NCI-H460 (cell line): ENCODE results near the gene KRT17. TPM values are rescaled to one million over a fixed set of nuclear protein-coding genes. Genes with fewer than 3 reads are reported as not detected.
"Not testable (repeated sequence)": the region's sequence is repeated elsewhere in the genome, so short reads cannot be mapped to it uniquely, and the experiment has no call there.

Experiments used
- DNase-seq: peaks from one replicate; pipeline ENCODE4 v3.0.0-alpha.2; 2016; ENCODE audit warnings: low read depth; ENCODE audit errors: extremely low read depth
- total RNA-seq: library from RNA; depleted of rRNA; stranded (reverse); fragments of >200 nt; shearing (Covaris generic); gene quantifications from 2 replicates; pipeline ENCODE4 v1.2.3, GENCODE V29; 2014; rRNA removed

The KRT17 gene
- total RNA-seq, 1 experiment from 2014 or later, result 0.42 TPM

DNA sequence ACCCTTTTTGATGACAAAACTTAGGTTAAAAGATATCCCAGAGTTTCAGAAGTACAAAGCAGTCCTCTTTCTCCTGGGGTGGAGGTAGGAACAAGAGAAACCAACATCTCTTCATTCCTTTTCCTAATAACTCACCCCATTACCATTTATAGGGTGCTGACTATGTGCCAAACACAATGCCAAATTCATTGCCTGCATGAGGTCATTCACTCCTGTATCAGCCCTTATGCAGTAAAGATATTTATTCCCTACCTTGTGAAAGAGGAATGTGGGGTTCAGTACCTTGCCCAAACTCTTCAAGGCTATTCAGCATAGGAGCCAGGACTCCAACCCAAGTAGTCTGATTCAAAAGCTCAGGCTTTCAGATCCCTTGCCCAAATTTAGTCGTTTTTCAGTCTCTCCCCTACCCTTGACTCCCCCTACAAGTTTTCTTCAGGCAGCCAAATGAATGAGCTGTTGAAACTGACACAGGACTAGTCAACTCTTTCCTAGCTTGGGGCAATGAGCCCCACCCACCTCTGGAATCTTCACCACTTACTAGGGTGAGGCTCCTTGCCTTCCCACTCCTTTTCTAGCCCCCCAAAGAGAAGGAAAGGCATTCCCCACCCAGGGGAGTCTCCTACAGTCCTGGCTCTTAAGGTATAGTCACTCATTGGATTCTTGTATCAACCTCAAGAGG is 43.5 kb downstream of the KRT17 start:
- no peak for DNase-seq

DNA sequence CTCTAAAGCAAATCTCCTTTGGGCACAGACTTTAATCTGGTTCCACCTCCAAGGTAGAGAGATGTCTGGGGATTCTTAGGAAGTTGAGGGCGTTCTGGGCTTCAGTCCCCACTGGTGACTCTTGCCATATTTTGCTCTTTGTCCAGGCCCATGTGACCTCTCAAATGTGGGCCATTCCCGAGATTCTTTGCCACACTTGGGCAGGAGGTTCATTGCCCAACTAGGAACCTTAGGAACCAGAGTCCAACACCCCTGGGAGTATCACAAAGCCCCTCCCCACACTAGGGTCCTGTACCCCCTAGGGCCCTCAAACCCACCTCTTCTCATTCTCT is 44.2 kb downstream of the KRT17 start:
- DNase-seq, result no peak

DNA sequence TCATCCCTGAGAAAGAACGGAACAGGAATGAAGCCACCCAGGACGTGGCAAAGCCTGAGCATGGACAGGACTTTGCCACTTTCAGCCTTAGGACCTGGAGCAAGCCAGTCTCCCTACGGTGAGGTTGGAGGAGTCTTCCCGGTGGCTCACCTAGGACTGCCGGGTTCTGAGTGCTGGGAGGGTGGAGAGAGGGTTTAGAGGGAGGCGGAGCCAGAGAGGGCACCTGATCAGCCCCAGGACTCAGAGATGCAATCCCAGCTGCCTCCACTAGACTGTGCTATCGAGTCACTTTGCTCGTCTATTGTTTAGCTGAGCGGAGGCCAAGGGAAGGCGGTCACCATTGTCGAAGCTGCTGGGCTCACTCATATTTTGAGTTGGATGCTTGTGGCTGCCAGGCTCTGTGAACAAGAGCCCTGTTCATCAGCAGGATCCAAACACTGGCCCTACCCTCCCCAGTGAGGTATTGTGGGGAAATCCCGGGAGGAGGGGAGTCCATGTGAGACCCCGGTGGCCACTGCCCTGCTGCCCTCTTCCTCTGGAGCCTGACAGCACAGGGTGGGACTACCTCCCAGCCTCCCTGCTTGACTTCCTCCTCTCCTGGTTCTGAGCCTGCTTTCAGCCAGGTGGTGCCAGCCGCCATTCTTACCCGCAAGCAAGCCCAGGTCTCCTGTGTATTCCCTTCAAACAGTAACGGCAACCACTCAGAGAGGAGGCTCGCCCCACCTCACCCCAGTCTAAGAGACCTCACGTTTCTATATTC is 44.7 kb downstream of the KRT17 start:
- DNase-seq, result peak; percentile 87

DNA sequence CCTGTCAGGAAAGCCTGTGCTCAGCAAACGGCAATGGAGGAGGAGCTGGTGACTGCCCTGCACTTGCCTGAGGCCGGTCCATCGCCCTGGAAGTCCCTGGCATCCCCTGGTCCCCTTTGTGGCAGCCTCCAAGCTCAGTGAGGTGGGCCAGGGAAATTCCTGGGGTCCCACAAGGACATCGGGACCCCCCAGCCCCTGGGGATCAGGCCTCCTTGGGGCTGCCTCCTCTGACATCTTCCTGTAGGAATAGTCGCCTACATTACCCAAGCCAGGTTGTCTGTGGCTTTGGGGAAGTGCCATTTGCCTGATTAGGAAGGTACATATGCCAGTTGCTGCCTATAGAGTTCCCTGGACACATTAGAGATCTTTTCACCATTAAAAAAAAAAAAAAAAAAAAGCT is 45.4 kb downstream of the KRT17 start:
- DNase-seq, result no peak

DNA sequence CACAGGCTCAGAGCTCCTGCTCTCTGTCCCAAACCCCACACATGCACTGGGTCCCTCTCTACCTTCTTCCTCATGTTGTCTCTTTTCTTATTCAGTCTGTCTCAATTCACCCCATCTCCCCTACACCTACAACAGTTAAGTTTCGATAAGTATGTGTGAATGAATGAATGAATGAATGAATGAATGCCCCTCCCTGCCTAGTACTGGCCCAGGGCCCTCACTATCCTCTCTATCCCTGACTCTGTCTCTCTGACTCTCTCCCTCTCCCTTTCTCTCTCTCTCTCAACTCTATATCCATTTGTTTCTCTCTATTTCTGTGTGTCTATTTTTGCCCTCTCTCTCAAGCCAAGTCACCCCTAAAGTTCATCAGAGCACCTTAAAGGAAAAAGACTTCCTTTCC is 45.8 kb downstream of the KRT17 start:
- no peak for DNase-seq

DNA sequence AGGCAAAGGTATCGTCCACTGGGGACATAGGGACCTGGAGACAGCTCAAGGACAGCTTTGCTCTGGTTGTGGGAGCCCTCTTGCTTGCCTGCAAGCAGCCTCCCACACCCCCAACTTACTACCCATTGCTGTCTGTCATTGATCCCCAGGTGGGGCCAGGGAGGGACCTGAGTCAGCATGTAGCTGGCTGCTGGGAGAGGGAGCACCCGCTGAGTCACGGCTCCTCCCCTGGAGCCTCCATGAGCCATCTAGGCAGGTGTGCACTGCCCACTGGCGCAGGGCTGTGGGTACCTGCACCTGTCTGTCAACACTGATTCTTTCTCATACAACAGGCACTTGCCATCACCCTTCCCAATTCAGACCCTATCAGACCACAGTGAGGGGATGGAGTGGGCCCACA is 47.6 kb downstream of the KRT17 start:
- not testable (repeated sequence) for DNase-seq

DNA sequence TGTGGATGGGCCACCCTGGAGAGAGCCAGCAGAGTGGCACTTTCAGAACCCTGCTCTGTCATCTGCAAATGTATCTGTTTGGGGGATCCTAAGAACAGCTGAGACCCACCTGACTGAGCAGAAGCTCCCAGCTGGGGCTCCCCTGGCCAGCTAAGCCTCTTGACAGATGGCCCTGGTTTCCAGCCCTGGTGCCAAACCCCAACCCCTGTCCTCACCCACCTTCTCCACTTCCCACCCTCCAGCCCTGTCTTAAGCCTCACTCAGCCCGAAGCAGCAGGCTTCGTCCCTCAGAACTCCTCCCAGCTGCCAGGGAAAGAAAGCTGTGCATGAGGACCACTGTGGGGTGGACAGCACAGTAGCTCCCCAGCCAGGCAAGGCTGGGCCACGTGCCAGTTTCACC is 49.0 kb downstream of the KRT17 start:
- DNase-seq, result no peak

DNA sequence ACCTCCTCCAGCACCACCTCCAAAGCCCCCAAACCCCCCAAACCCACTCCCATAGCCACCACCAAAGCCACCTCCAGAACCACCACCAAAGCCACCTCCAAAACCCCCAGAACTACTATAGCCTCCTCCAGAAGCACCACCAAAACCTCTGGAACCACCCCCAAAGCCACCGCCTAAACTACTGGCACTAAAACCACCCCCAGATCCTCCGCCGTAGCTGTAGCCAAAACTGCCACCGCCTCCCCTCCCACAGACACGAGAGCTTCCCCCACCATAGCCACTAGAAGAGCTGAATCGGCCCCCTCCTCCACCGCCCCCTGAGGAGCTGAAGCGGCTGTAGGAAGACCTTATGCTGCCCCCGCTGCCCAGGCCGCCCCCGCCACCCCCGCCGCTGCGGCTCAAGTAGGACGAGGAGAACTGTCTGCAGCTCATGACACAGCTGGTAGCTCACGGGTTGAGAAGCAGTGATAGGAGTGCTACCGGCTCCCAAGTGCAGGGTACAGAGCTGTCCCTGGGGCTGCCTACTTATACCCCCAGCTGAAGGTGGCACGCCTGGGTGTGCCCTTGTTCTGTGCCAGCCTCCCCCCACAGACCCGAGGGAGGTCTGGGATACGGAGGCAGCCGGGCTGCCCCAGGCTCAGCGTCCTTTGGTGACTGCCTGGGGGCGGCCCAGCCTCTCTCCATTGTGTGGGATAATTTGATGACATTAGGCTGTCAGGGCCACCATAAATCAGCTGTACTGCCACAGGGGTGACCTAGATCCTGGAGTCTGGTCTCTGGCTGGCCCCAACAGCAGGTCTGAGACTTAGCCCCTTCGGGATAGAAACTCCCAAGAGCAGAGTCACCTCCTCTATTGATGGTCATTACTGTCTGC is 52.6 kb downstream of the KRT17 start, which contains the start of gene KRT9:
Gene KRT9, minus strand, starts transcription at position 499 of the 874 bp plus-strand sequence. Its CDS starts 67 bp downstream, at position 432.
- no peak for DNase-seq

Other genes with a start within 250 kb of the KRT17 start
- gene KRT34, start 242.3 kb downstream of the KRT17 start, total RNA-seq, result 0.10 TPM in 1 of 2 replicates, not detected in the other
- gene KRT31, start 227.0 kb downstream of the KRT17 start, total RNA-seq, result not detected in 2 replicates
- not detected in 2 replicates for gene KRT37, start 200.0 kb downstream of the KRT17 start, total RNA-seq
- not detected in 2 replicates for gene KRT38, start 183.6 kb downstream of the KRT17 start, total RNA-seq
- gene KRT32, start 157.2 kb downstream of the KRT17 start, total RNA-seq, result not detected in 2 replicates
- not detected in 2 replicates for gene KRT35, start 143.4 kb downstream of the KRT17 start, total RNA-seq
- not detected in 2 replicates for gene KRT36, start 134.7 kb downstream of the KRT17 start, total RNA-seq
- not detected in 2 replicates for gene KRT13, start 119.0 kb downstream of the KRT17 start, total RNA-seq
- 3.7 and 6.0 TPM in 2 replicates for gene KRT15, start 105.7 kb downstream of the KRT17 start, total RNA-seq
- gene KRT19, start 96.3 kb downstream of the KRT17 start, total RNA-seq, result 1,671 and 1,675 TPM in 2 replicates
- gene KRT9, start 52.5 kb downstream of the KRT17 start, total RNA-seq, result not detected in 2 replicates
- gene KRT14, start 37.7 kb downstream of the KRT17 start, total RNA-seq, result not detected in 2 replicates
- not detected in 2 replicates for gene KRT16, start 11.8 kb downstream of the KRT17 start, total RNA-seq
- gene EIF1, start 64.3 kb upstream of the KRT17 start, total RNA-seq, result 356 and 499 TPM in 2 replicates
- not detected in 2 replicates for gene GAST, start 87.8 kb upstream of the KRT17 start, total RNA-seq
- 0.69 and 0.94 TPM in 2 replicates for gene HAP1, start 110.1 kb upstream of the KRT17 start, total RNA-seq
- 142 and 158 TPM in 2 replicates for gene JUP, start 162.1 kb upstream of the KRT17 start, total RNA-seq
- gene P3H4, start 187.4 kb upstream of the KRT17 start, total RNA-seq, result 42.9 and 47.7 TPM in 2 replicates
- 264 and 267 TPM in 2 replicates for gene FKBP10, start 188.4 kb upstream of the KRT17 start, total RNA-seq
- 103 and 119 TPM in 2 replicates for gene NT5C3B, start 211.7 kb upstream of the KRT17 start, total RNA-seq
- gene KLHL10, start 213.2 kb upstream of the KRT17 start, total RNA-seq, result 0.05 TPM in 1 of 2 replicates, not detected in the other
- 21.1 and 29.2 TPM in 2 replicates for gene KLHL11, start 240.8 kb upstream of the KRT17 start, total RNA-seq